Measurements from ENCODE around the gene DCBLD1.

GRCh38 chr6:117518870-117519269 is 36.4 kb downstream of the DCBLD1 start:
- TF ChIP-seq POLR2A (IDR thresholded peaks at IDR 0.05) (no peak), CTCF (IDR thresholded peaks at IDR 0.05) (no peak)

All from Peyer's patch (tissue), 4 donors.